ENCODE measurements around the gene MYBBP1A. TPM values are rescaled to one million over a fixed set of nuclear protein-coding genes. Genes with fewer than 3 reads are reported as not detected.

The MYBBP1A gene
- total and polyA plus RNA-seq, 2 of the 4 experiments (the other 2 are of a cell fraction): 22.6 to 45.9 TPM

DNA sequence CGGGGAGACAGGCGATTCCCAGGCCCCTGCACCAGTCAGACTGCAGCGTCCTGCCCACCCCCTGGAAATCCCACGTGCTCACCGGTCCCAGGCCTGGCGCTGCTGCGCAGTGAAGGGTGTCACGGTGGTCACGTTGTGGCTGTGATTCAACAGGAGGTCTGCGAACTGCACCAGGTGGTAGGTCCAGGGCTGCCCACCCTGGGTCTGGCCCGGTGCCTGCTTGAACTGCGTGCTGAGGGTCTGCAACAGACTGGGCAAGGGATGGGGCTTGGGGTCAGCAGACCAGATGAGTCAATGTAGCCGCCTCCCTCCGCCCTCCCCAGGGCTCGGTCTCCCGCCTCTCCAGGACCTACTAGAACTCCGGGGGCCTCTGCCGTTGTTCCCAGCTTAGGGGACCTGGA is 7.1 kb downstream of the MYBBP1A start:
- BruUV-seq (replicated peaks): no TSS peak
- H3K4ac ChIP-seq (ENCODE audit: low read depth, low read length): no peak overlapping the region
- H3K18ac ChIP-seq (ENCODE audit: low read depth, low read length): no peak overlapping the region
- no peak overlapping the region for H3K4me3 ChIP-seq (ENCODE audit: insufficient read depth, low read depth, low read length)
- H4K20me1 ChIP-seq (ENCODE audit: insufficient read depth, low read length): peaks cover 3% of the 10 kb centered on the region; the same call in 1 of the 2 replicates
- intact Hi-C loops (cut with micrococcal nuclease): no loop called here
- H3K9ac ChIP-seq (ENCODE audit: low read depth, low read length): no peak overlapping the region
- no peak overlapping the region for H4K5ac ChIP-seq (ENCODE audit: low read depth, low read length)
- ChIA-PET CTCF (interaction anchor here (0.6 kb wide), 1 partner anchor 125 kb away, joined by 4 read pairs; no protein-coding TSS in a partner anchor), POLR2A (ENCODE audit: unreplicated experiment) (no interaction called here)
- H2AFZ ChIP-seq (replicated peaks; ENCODE audit: low read length, poor library complexity): no peak overlapping the region
- no peak for DNase-seq
- no peak overlapping the region for H2AK9ac ChIP-seq (replicated peaks; ENCODE audit: low read depth, low read length, poor library complexity)
- no peak overlapping the region for H2BK120ac ChIP-seq (ENCODE audit: low read depth, low read length)
- no peak overlapping the region for H4K8ac ChIP-seq (ENCODE audit: low read depth in 2 of 2, low read length in 2 of 2)
- no peak overlapping the region for H2AK5ac ChIP-seq (ENCODE audit: low read depth, low read length)
- 90% methylated on average over 10 of the region's 18 CpGs; no CpG with 5 or more reads in 1 of the 2 experiments for WGBS, 2 experiments (ENCODE audit: extremely low coverage in 2 of 2, insufficient read length in 1 of 2)
- H3K79me1 ChIP-seq (ENCODE audit: low read depth in 1 of 2, low read length in 2 of 2): peaks cover 0 to 16% of the 10 kb centered on the region in 2 experiments; a peak in 2 of 4 replicates
- H3K4me2 ChIP-seq (ENCODE audit: low read depth, low read length): no peak overlapping the region
- no peaks in the 10 kb centered on the region for H3K9me3 ChIP-seq (ENCODE audit: control insufficient read depth, insufficient read depth, low read length)
- dilution Hi-C loops (cut with HindIII; ENCODE audit: low sequenced_read_pairs, unreplicated experiment): no loop called here
- H3K27me3 ChIP-seq (ENCODE audit: control insufficient read depth, insufficient read depth, low read length): no peaks in the 10 kb centered on the region
- no peak overlapping the region for H3K14ac ChIP-seq (replicated peaks; ENCODE audit: low read depth, low read length)
- no peak for ATAC-seq (ENCODE audit: low read depth)
- H2BK5ac ChIP-seq (ENCODE audit: low read depth, low read length, poor library complexity, severe bottlenecking): no peak overlapping the region
- no peak overlapping the region for H2BK20ac ChIP-seq (ENCODE audit: low read depth, low read length)
- no peak overlapping the region for H2BK15ac ChIP-seq (ENCODE audit: low read depth, low read length)
- TF ChIP-seq SMC3 (IDR thresholded peaks at IDR 0.05; ENCODE audit: low read depth, low read length) (no peak), RCOR1 (IDR thresholded peaks at IDR 0.05; ENCODE audit: insufficient replicate concordance, low read length) (no peak), CEBPB (IDR thresholded peaks at IDR 0.05; ENCODE audit: low read depth, low read length) (no peak), RFX5 (IDR thresholded peaks at IDR 0.05; ENCODE audit: low read depth, low read length) (no peak), BHLHE40 (IDR thresholded peaks at IDR 0.05; ENCODE audit: low read depth, low read length) (no peak), MAZ (IDR thresholded peaks at IDR 0.05; ENCODE audit: borderline replicate concordance, low read depth, low read length) (no peak), RAD21 (IDR thresholded peaks at IDR 0.05; ENCODE audit: low read length) (no peak), POLR2A (IDR thresholded peaks at IDR 0.05; ENCODE audit: low read depth, low read length) (no peak), CHD1 (IDR thresholded peaks at IDR 0.05; ENCODE audit: low read depth, low read length) (no peak), FOS (IDR thresholded peaks at IDR 0.05; ENCODE audit: low read depth, low read length) (no peak), CTCF (conservative IDR thresholded peaks at IDR 0.05; ENCODE audit: low read depth, low read length) (no peak), MXI1 (IDR thresholded peaks at IDR 0.05; ENCODE audit: borderline replicate concordance, low read depth, low read length) (no peak), NFE2L2 (IDR thresholded peaks at IDR 0.05; ENCODE audit: low read depth, low read length) (no peak), MAFK (IDR thresholded peaks at IDR 0.05; ENCODE audit: low read depth, low read length) (no peak)
- TF ChIP-seq, protein P1, sequence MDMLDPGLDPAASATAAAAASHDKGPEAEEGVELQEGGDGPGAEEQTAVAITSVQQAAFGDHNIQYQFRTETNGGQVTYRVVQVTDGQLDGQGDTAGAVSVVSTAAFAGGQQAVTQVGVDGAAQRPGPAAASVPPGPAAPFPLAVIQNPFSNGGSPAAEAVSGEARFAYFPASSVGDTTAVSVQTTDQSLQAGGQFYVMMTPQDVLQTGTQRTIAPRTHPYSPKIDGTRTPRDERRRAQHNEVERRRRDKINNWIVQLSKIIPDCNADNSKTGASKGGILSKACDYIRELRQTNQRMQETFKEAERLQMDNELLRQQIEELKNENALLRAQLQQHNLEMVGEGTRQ (IDR thresholded peaks at IDR 0.05; ENCODE audit: low read depth, low read length): no peak
- TF ChIP-seq, protein P2, sequence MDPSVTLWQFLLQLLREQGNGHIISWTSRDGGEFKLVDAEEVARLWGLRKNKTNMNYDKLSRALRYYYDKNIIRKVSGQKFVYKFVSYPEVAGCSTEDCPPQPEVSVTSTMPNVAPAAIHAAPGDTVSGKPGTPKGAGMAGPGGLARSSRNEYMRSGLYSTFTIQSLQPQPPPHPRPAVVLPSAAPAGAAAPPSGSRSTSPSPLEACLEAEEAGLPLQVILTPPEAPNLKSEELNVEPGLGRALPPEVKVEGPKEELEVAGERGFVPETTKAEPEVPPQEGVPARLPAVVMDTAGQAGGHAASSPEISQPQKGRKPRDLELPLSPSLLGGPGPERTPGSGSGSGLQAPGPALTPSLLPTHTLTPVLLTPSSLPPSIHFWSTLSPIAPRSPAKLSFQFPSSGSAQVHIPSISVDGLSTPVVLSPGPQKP (IDR thresholded peaks at IDR 0.05; ENCODE audit: borderline replicate concordance, low read depth, low read length): no peak
- in situ Hi-C loops (cut with MboI; ENCODE audit: low sequenced_read_pairs): no loop called here
- H3K27ac ChIP-seq (ENCODE audit: insufficient read depth, low read length): no peak overlapping the region
- peaks cover 77% of the 10 kb centered on the region for H3K36me3 ChIP-seq (ENCODE audit: control insufficient read depth, insufficient read depth, low read length)
- peaks cover 2% of the 10 kb centered on the region; the same call in 1 of the 2 replicates for H3K4me1 ChIP-seq (ENCODE audit: control insufficient read depth, insufficient read depth, low read length)
- H3K56ac ChIP-seq (ENCODE audit: extremely low read depth, insufficient read depth, low read length): no peak overlapping the region
- H3K9me1 ChIP-seq (ENCODE audit: insufficient read depth, low read length): peaks cover 3% of the 10 kb centered on the region; the same call in 1 of the 2 replicates
- H4K91ac ChIP-seq (ENCODE audit: insufficient read depth, low read depth, low read length): no peak overlapping the region
- no peak overlapping the region for H3K23ac ChIP-seq (ENCODE audit: low read depth, low read length)
